GM12891 (cell line): Measurements from ENCODE around the gene GATAD2A.

Experiments
- POLR2A ChIP-seq: IDR thresholded peaks from 2 replicates; pipeline ENCODE4 v1.6.1; 2011; ENCODE audit warnings: low read depth, low read length, control low read depth
- POLR2AphosphoS5 ChIP-seq: IDR thresholded peaks from 2 replicates; pipeline ENCODE4 v1.6.1; 2011; ENCODE audit warnings: low read depth, low read length, control low read depth
- TAF1 ChIP-seq: IDR thresholded peaks from 2 replicates; pipeline ENCODE4 v1.6.1; 2011; ENCODE audit warnings: low read depth, low read length, control low read depth

DNA sequence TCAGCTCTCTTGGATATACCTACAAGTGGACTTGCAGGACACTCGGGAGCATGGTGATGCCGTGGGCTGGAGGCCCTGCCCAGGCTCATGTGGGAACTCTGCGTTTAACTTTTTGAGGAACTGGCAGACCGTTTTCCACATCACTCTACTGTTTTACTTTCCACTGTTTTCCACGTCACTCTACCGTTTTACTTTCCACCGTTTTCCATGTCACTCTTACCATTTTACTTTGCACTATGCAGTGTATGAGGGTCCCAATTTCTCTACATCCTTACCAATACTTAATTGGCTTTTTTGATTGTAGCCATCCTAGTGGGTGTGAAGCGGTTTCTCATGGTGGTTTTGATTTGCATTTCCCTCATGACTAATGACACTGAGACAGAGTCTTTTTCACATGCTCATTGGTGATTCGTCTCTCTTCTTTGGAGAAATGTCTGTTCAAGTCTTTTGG, 40.5 kb downstream of the GATAD2A start:
- TF ChIP-seq TAF1 (no peak), POLR2AphosphoS5 (no peak), POLR2A (no peak)
